HCT116 (cell line): ENCODE measurements around the gene CENPB. TPM values are rescaled to one million over a fixed set of nuclear protein-coding genes. Genes with fewer than 3 reads are reported as not detected.
A peak's percentile ranks its signal among the peaks of the same experiment; 100 is the strongest.

Experiments
- ATAC-seq: fragments of 200-7000 bp; cut with Tn5 transposase; 2 replicates; pipeline ENCODE4 v1.9.1; 2020; ENCODE audit warnings: mild to moderate bottlenecking, moderate library complexity
- BruUV-seq: library from RNA; stranded (reverse); fragments of 400-500 nt; replicated peaks from 2 replicates; lab custom pipeline; 2021; lab: Mats Ljungman, UMichigan
- CTCF ChIA-PET: fragments of 300-600 bp; sonication (Branson Sonifier 250); formaldehyde crosslinking; loops from one replicate; lab custom pipeline; 2021; ENCODE audit warnings: antibody characterized with exemption; lab: Charles Lee
- POLR2A ChIA-PET: fragments of 300-600, 350-600 bp; sonication (Branson Sonifier 250); formaldehyde crosslinking; loops from one replicate; lab custom pipeline; 2021; ENCODE audit warnings: antibody characterized with exemption; lab: Charles Lee
- RAD21 ChIA-PET, 2 experiments: fragments of 300-600 bp; sonication (Branson Sonifier 250); formaldehyde crosslinking; loops; one replicate each; lab custom pipeline; 2023; ENCODE audit warnings: low total read pairs in 2 of 2; ENCODE audit not compliant: uncharacterized antibody in 2 of 2, unreplicated experiment in 2 of 2, low non-redundant PET in 1 of 2; lab: Charles Lee
- DNase-seq: peaks from one replicate; pipeline ENCODE4 v3.0.0-alpha.2; 2010; ENCODE audit warnings: low read depth, low spot score
- H2AFZ ChIP-seq: fragments of 200-600 bp; shearing (Covaris generic), sonication (generic); 2 replicates; pipeline ENCODE4 v1.6.1; 2017; ENCODE audit warnings: low read depth, mixed run types, mixed read lengths, antibody characterized with exemption, low read length; ENCODE audit not compliant: poor library complexity, severe bottlenecking
- H3K27ac ChIP-seq: 2 replicates; pipeline ENCODE4 v1.5.1; 2012; ENCODE audit warnings: low read depth, low read length
- H3K27me3 ChIP-seq: fragments of 200-600 bp; sonication (generic); 2 replicates; pipeline ENCODE4 v1.6.1; 2016; ENCODE audit warnings: mixed run types, low read length, mixed read lengths; ENCODE audit not compliant: insufficient read depth
- H3K36me3 ChIP-seq, 2 experiments: fragments of 200-500 bp in 1 of 2; fragments of 200-600 bp in 1 of 2; sonication (Bioruptor generic) in 1 of 2; sonication (generic) in 1 of 2; 2 replicates each; pipeline versions ENCODE4 v1.5.1 to v1.6.1; 2014 to 2016; ENCODE audit warnings: low read length in 2 of 2, inconsistent platforms in 1 of 2, mixed read lengths in 1 of 2, mixed run types in 1 of 2; ENCODE audit not compliant: insufficient read depth in 2 of 2, control insufficient read depth in 1 of 2
- H3K4me1 ChIP-seq, 2 experiments: fragments of 200-600 bp in 1 of 2; sonication (generic) in 1 of 2; 2 replicates each; pipeline versions ENCODE4 v1.5.1 to v1.6.1; 2012 to 2017; ENCODE audit warnings: low read length in 2 of 2, inconsistent platforms in 1 of 2, mild to moderate bottlenecking in 1 of 2, mixed read lengths in 1 of 2, mixed run types in 1 of 2, moderate library complexity in 1 of 2; ENCODE audit not compliant: insufficient read depth in 2 of 2, control insufficient read depth in 1 of 2
- H3K4me2 ChIP-seq: fragments of 200-600 bp; sonication (generic); 2 replicates; pipeline ENCODE4 v1.6.1; 2017; ENCODE audit warnings: mixed run types, low read length, mixed read lengths
- H3K4me3 ChIP-seq, 2 experiments: fragments of 200-600 bp in 1 of 2; sonication (generic) in 1 of 2; replicated peaks in 1 of 2; 2 replicates each; pipeline ENCODE4 v1.5.1; 2011 to 2016; ENCODE audit warnings: low read length in 2 of 2, control low read depth in 1 of 2, low read depth in 1 of 2, mild to moderate bottlenecking in 1 of 2, mixed read lengths in 1 of 2, mixed run types in 1 of 2
- H3K79me2 ChIP-seq: fragments of 200-600 bp; sonication (generic); 2 replicates; pipeline ENCODE4 v1.6.1; 2017; ENCODE audit warnings: mild to moderate bottlenecking, mixed run types, low read length, moderate library complexity, mixed read lengths; ENCODE audit not compliant: insufficient read depth
- H3K9ac ChIP-seq: fragments of 200-600 bp; sonication (generic); 2 replicates; pipeline ENCODE4 v1.6.1; 2016; ENCODE audit warnings: low read length, mixed read lengths
- H3K9me2 ChIP-seq: fragments of 200-600 bp; sonication (generic), shearing (Covaris generic); 2 replicates; pipeline ENCODE4 v1.6.1; 2017; ENCODE audit warnings: mixed run types, mild to moderate bottlenecking, moderate library complexity; ENCODE audit not compliant: insufficient read depth
- H3K9me3 ChIP-seq, 2 experiments: fragments of 200-500 bp in 1 of 2; fragments of 200-600 bp in 1 of 2; sonication (Bioruptor generic) in 1 of 2; sonication (generic) in 1 of 2; 2 replicates each; pipeline ENCODE4 v1.6.1; 2014 to 2017; ENCODE audit warnings: low read length in 2 of 2, mixed read lengths in 2 of 2, inconsistent platforms in 1 of 2, low read depth in 1 of 2, mild to moderate bottlenecking in 1 of 2, mixed run types in 1 of 2, moderate library complexity in 1 of 2; ENCODE audit not compliant: control insufficient read depth in 1 of 2, insufficient read depth in 1 of 2
- H4K20me1 ChIP-seq: fragments of 200-600 bp; sonication (generic), shearing (Covaris generic); 2 replicates; pipeline ENCODE4 v1.6.1; 2017; ENCODE audit warnings: mixed run types, mild to moderate bottlenecking, moderate library complexity; ENCODE audit not compliant: insufficient read depth
- ATF3 ChIP-seq: IDR thresholded peaks from 2 replicates; pipeline ENCODE4 v1.6.1; 2012
- CTCF ChIP-seq, 3 experiments: fragments of 200-600 bp in 1 of 3; sonication (generic) in 1 of 3; IDR thresholded peaks in 2 of 3; conservative IDR thresholded peaks in 1 of 3; 2 replicates each; pipeline ENCODE4 v1.5.1; 2012 to 2017; ENCODE audit warnings: low read depth in 2 of 3, low read length in 2 of 3, antibody characterized with exemption in 1 of 3, borderline replicate concordance in 1 of 3, control low read depth in 1 of 3, mild to moderate bottlenecking in 1 of 3, mixed read lengths in 1 of 3, mixed run types in 1 of 3, moderate library complexity in 1 of 3; ENCODE audit not compliant: insufficient read depth in 1 of 3
- EZH2 ChIP-seq: fragments of 200-600 bp; sonication (generic); IDR thresholded peaks from 2 replicates; pipeline ENCODE4 v1.6.1; 2017; ENCODE audit warnings: antibody characterized with exemption, mixed run types
- EZH2phosphoT487 ChIP-seq: fragments of 200-600 bp; IDR thresholded peaks from 2 replicates; pipeline ENCODE4 v1.6.1; 2018; ENCODE audit warnings: antibody characterized with exemption, borderline replicate concordance
- JUND ChIP-seq: IDR thresholded peaks from 2 replicates; pipeline ENCODE4 v1.6.1; 2012
- POLR2A ChIP-seq: IDR thresholded peaks from 2 replicates; pipeline ENCODE4 v1.7.0; 2011; ENCODE audit warnings: borderline replicate concordance; ENCODE audit not compliant: insufficient read depth, insufficient read length; ENCODE audit errors: extremely low read depth
- POLR2AphosphoS5 ChIP-seq: IDR thresholded peaks from 2 replicates; pipeline ENCODE4 v1.6.1; 2011; ENCODE audit warnings: mild to moderate bottlenecking, low read depth, low read length, moderate library complexity
- RAD21 ChIP-seq: IDR thresholded peaks from 2 replicates; pipeline ENCODE4 v1.6.1; 2012; ENCODE audit warnings: low read depth, mild to moderate bottlenecking
- YY1 ChIP-seq: IDR thresholded peaks from 2 replicates; pipeline ENCODE4 v1.6.1; 2011; ENCODE audit warnings: low read length, low read depth, moderate library complexity, mild to moderate bottlenecking; ENCODE audit not compliant: insufficient replicate concordance; ENCODE audit errors: extremely low read depth
- ZNF274 ChIP-seq: fragments of 200-500 bp; sonication (Bioruptor generic); IDR thresholded peaks from 2 replicates; pipeline ENCODE4 v1.6.1; 2014; ENCODE audit warnings: mild to moderate bottlenecking, low read depth, low read length, inconsistent platforms
- intact Hi-C: fragments of 100-400 bp; cut with micrococcal nuclease; formaldehyde crosslinking; loops from 2 replicates; pipeline ENCODE4 v1.10.0; 2022
- total RNA-seq: library from RNA; stranded (reverse); gene quantifications from one replicate; pipeline ENCODE4 v1.2.1, GENCODE V29; 2021; ENCODE audit not compliant: unreplicated experiment

Gene CENPB
- total RNA-seq, 1 experiment from 2014 or later: 67.2 TPM

DNA sequence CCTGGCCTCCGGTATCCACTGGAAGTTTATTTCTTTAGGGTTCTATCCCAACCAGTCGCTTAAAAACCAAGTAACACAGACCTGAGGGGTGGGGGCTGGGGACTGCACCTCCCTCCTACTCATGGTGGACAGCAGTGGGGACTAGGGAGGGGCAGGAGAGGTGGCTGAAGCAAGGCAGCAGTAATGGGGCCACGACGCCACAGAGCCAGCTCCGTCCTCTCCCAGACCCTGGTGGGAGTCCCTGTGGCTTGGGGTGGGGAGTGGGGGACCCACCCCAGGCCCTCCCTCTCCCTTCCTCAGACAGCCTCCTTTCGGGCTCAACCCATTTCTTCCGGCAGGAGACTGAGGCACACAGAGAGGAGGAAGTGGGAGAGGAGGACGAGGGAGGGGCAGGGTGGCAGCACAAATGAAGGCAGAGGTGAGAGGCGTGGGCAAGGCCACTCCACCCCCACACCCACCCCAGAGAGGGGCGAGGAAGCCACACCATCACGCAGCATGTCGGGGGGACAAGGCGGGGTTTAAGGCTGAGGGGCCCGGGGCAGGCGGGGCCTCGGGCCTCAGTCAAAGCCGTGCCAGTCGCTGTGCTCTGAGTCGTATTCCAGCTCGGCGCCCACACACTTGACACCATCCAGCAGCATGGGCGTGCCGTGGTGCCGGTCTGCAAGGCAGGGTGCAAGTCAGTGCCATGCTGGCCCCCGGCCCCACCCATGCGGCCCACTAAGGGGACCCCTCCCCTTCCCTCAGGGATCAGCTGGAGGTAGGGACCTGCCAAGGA lies 32.9 kb downstream of the CENPB start:
- Histone ChIP-seq H3K36me3 (peaks cover 6 to 33% of the 10 kb centered on the region in 2 experiments; a peak in 3 of 4 replicates), H3K79me2 (peaks cover 2% of the 10 kb centered on the region; the same call in 1 of the 2 replicates), H4K20me1 (no peaks in the 10 kb centered on the region), H3K4me1 (peaks cover 0 to 8% of the 10 kb centered on the region in 2 experiments; a peak in 1 of 4 replicates), H3K9me3 (no peaks in the 10 kb centered on the region), H3K9me2 (no peaks in the 10 kb centered on the region), H3K27me3 (no peaks in the 10 kb centered on the region), H3K4me2 (no peak overlapping the region), H3K9ac (no peak overlapping the region), H3K4me3 (no peak overlapping the region), H3K27ac (no peak overlapping the region), H2AFZ (no peak overlapping the region)
- ChIA-PET CTCF (interaction anchor here (1.0 to 1.8 kb wide), 7 partner anchors 9 to 101 kb away, joined by 3 to 8 read pairs (median 4); partner anchors contain the start of genes CENPB and SPEF1), POLR2A (no interaction called here), RAD21 (interaction anchor here in 1 of 2 experiments (0.9 to 1.7 kb wide), 2 partner anchors 65 to 101 kb away, joined by 3 read pairs; no protein-coding TSS in a partner anchor)
- intact Hi-C loops: no loop called here
- no peak for TF ChIP-seq YY1
- no peak for TF ChIP-seq POLR2A
- TF ChIP-seq EZH2: no peak
- TF ChIP-seq ZNF274: no peak
- no peak for TF ChIP-seq POLR2AphosphoS5
- TF ChIP-seq JUND: no peak
- no peak for TF ChIP-seq ATF3
- DNase-seq: no peak
- ATAC-seq: no peak
- TSS peak; percentile 71 for BruUV-seq

DNA sequence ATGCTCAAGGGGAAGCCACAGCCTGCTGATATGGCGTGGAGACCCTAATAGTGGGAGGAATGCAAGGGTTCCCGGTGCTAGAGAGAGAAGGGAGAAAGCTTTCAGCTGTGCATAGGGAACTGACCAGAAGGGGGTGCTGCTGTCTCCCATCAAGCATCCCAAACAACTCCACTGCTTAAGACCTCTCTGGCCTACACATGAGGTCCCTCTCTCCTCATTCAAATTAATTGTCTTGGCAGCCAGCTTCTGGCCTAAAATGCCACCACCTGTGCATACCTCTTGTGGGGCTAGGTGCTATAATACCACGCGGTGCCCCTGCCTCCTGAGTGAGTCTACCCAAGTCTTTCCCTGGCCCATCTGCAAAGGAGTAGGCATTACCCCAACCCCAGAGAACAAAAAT lies 33.4 kb downstream of the CENPB start:
- H3K4me1 ChIP-seq: peaks cover 0 to 8% of the 10 kb centered on the region in 2 experiments; a peak in 1 of 4 replicates
- intact Hi-C loops: no loop called here
- H2AFZ ChIP-seq: no peak overlapping the region
- H3K9me2 ChIP-seq: no peaks in the 10 kb centered on the region
- H3K9me3 ChIP-seq: no peaks in the 10 kb centered on the region
- H3K9ac ChIP-seq: no peak overlapping the region
- no peak overlapping the region for H3K27ac ChIP-seq
- ChIA-PET RAD21 (interaction anchor here in 1 of 2 experiments (0.9 to 1.7 kb wide), 2 partner anchors 65 to 102 kb away, joined by 3 read pairs; no protein-coding TSS in a partner anchor), CTCF (interaction anchor here (0.7 to 1.8 kb wide), 10 partner anchors 9 to 102 kb away, joined by 3 to 8 read pairs (median 4); partner anchors contain the start of genes ADISSP, CENPB and SPEF1), POLR2A (interaction anchor here (0.5 kb wide), 1 partner anchor 227 kb away, joined by 3 read pairs; no protein-coding TSS in a partner anchor)
- DNase-seq (peak; percentile 38), ATAC-seq (peak; percentile 72)
- 0 out of 2 replicates have a peak, but pooled peaks cover 2% of the 10 kb centered on the region for H3K79me2 ChIP-seq
- no TSS peak for BruUV-seq
- H3K36me3 ChIP-seq: peaks cover 6 to 27% of the 10 kb centered on the region in 2 experiments; a peak in 3 of 4 replicates
- H3K27me3 ChIP-seq: no peaks in the 10 kb centered on the region
- no peak overlapping the region for H3K4me3 ChIP-seq
- peak; percentile 73 for TF ChIP-seq RAD21
- no peak for TF ChIP-seq EZH2phosphoT487
- peak; percentile 72 to 85 (median 81) for TF ChIP-seq CTCF (IDR thresholded peaks at IDR 0.05 in 2 of 3, conservative IDR thresholded peaks at IDR 0.05 in 1 of 3; ENCODE audit: borderline replicate concordance in 1 of 3, insufficient read depth in 1 of 3, low read depth in 2 of 3, low read length in 2 of 3)
- TF ChIP-seq JUND: no peak
- no peak for TF ChIP-seq POLR2AphosphoS5
- TF ChIP-seq, all 23 proteins: peak for 2
- Histone ChIP-seq H4K20me1 (no peaks in the 10 kb centered on the region), H3K4me2 (no peak overlapping the region)
